Gastrocnemius medialis (tissue), 4 donors: ENCODE measurements around the gene ZNF280A.

Source experiments
- POLR2A ChIP-seq, 2 donors: fragments of 450-650 bp; IDR thresholded peaks; one replicate each; pipeline ENCODE4 v1.6.1; 2017; ENCODE audit warnings: antibody characterized with exemption in 2 of 2, mild to moderate bottlenecking in 2 of 2, moderate library complexity in 2 of 2
- TF ChIP-seq, protein P1 (sequence below), 5 experiments: fragments of 450-650 bp in 3 of 5; fragments of 200-600 bp in 2 of 5; sonication (generic) in 2 of 5; IDR thresholded peaks in 4 of 5; conservative IDR thresholded peaks in 1 of 5; 1 replicate in 4 of 5; 2 replicates in 1 of 5; pipeline ENCODE4 v1.5.1; 2016 to 2019; ENCODE audit warnings: antibody characterized with exemption in 5 of 5, mild to moderate bottlenecking in 3 of 5, moderate library complexity in 3 of 5

DNA sequence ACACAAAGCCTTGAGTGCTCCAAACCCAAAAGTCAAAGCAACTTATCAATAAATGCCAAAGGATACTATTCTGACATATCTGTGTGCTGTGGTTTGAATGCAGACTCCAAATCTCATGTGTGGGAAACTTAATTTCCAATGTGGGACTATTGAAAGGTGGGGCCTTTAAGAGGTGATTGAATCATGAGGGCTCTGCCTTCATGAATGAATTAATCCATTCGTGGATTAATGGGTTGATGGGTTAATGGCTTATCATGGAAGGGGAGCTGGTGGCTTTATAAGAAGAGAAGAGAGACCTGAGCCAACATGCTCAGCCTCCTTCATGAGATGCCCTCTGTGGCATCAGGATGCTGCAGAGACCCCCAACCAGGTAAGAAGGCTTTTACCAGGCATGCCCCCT, 16.8 kb upstream of the ZNF280A start:
- TF ChIP-seq POLR2A (IDR thresholded peaks at IDR 0.05): no peak
- TF ChIP-seq, protein P1, sequence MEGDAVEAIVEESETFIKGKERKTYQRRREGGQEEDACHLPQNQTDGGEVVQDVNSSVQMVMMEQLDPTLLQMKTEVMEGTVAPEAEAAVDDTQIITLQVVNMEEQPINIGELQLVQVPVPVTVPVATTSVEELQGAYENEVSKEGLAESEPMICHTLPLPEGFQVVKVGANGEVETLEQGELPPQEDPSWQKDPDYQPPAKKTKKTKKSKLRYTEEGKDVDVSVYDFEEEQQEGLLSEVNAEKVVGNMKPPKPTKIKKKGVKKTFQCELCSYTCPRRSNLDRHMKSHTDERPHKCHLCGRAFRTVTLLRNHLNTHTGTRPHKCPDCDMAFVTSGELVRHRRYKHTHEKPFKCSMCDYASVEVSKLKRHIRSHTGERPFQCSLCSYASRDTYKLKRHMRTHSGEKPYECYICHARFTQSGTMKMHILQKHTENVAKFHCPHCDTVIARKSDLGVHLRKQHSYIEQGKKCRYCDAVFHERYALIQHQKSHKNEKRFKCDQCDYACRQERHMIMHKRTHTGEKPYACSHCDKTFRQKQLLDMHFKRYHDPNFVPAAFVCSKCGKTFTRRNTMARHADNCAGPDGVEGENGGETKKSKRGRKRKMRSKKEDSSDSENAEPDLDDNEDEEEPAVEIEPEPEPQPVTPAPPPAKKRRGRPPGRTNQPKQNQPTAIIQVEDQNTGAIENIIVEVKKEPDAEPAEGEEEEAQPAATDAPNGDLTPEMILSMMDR (IDR thresholded peaks at IDR 0.05 in 4 of 5, conservative IDR thresholded peaks at IDR 0.05 in 1 of 5): no peak
